ENCODE data around the gene PRKAR2B. TPM values are rescaled to one million over a fixed set of nuclear protein-coding genes. Genes with fewer than 3 reads are reported as not detected.
A peak's percentile ranks its signal among the peaks of the same experiment; 100 is the strongest.

Gene PRKAR2B
- total RNA-seq, 4 donors from 2014 or later = 33.1 to 54.6 (median 51.5) TPM

DNA sequence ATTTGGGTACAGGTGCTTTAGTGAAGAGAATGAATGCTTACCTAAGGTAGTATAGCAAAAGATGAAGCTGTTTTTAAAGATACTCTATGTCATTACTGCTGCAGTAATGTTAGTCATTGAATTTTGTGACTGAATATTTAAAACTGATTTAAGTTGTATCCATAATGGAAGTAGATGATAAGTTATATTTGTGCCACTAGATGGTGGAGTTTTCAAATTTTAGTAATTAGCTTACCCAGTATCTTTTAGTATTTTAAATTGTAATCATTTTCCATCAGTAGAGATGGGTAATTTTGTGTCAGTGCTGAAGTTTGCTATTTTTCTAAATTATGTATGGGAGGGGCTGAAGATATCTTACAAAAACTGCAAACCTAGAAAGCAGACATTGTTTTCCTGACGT lies 149.5 kb downstream of the PRKAR2B start:
- TF ChIP-seq, protein P1, sequence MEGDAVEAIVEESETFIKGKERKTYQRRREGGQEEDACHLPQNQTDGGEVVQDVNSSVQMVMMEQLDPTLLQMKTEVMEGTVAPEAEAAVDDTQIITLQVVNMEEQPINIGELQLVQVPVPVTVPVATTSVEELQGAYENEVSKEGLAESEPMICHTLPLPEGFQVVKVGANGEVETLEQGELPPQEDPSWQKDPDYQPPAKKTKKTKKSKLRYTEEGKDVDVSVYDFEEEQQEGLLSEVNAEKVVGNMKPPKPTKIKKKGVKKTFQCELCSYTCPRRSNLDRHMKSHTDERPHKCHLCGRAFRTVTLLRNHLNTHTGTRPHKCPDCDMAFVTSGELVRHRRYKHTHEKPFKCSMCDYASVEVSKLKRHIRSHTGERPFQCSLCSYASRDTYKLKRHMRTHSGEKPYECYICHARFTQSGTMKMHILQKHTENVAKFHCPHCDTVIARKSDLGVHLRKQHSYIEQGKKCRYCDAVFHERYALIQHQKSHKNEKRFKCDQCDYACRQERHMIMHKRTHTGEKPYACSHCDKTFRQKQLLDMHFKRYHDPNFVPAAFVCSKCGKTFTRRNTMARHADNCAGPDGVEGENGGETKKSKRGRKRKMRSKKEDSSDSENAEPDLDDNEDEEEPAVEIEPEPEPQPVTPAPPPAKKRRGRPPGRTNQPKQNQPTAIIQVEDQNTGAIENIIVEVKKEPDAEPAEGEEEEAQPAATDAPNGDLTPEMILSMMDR (IDR thresholded peaks at IDR 0.05) = no peak
- TF ChIP-seq POLR2A (IDR thresholded peaks at IDR 0.05) = no peak
- no peak for TF ChIP-seq EP300 (IDR thresholded peaks at IDR 0.05)
- peaks cover 0 to 87% (median 16%) of the 10 kb centered on the region in 3 donors for H3K36me3 ChIP-seq

DNA sequence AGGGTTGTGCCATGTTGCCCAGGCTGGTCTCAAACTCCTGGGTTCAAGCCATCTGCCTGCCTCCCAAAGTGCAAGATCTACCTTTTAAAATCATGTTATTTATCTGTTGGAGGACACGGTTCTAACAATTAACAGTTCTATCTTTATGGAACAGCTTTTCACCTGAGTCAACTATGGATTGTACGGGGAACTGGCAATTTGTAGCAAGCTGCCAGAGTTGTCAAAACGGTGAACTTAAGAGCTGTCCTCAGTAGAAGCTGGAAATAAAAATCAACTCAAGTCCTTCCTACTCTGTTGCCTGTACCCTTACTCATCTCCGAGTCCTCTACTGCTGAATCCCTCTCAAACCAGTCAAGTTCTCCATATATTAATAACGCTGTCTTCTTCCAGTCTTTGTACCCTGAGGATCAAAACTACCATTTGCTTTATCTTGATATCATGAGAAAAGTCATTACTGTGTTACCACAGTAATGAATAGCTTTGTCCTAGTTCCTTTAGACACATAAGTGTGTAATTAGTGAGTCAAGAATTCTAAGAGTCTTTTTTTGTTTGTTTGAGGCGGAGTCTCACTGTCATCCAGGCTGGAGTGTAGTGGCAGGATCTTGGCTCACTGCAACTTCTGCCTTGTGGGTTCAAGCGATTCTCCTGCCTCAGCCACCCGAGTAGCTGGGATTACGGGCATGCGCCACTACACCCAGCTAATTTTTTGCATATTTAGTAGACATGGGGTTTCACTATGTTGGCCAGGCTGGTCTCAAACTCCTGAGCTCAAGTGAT lies 152.5 kb downstream of the PRKAR2B start:
- Histone ChIP-seq H3K27ac (no peak overlapping the region), H3K4me1 (peaks cover 0 to 18% (median 0%) of the 10 kb centered on the region in 4 donors), H3K4me3 (no peak overlapping the region), H3K9me3 (no peaks in the 10 kb centered on the region), H3K36me3 (peaks cover 0 to 88% (median 25%) of the 10 kb centered on the region in 3 donors), H3K27me3 (no peaks in the 10 kb centered on the region)
- no peak for DNase-seq (ENCODE audit: low spot score in 2 of 2)
- no peak for TF ChIP-seq EP300 (IDR thresholded peaks at IDR 0.05)
- no peak for TF ChIP-seq POLR2A (IDR thresholded peaks at IDR 0.05)
- TF ChIP-seq, protein P1 (IDR thresholded peaks at IDR 0.05) = no peak
- WGBS, 2 donors = 91 to 95% methylated on average over 10 of the region's 10 CpGs

More for the DNA sequence above, 149.5 kb downstream of the PRKAR2B start:
- WGBS, 2 donors = 25 to 44% methylated on average over 1 of the region's 1 CpG
- H3K9me3 ChIP-seq = no peaks in the 10 kb centered on the region
- H3K4me3 ChIP-seq = no peak overlapping the region
- no peaks in the 10 kb centered on the region for H3K27me3 ChIP-seq
- H3K4me1 ChIP-seq = peaks cover 0 to 18% (median 0%) of the 10 kb centered on the region in 4 donors
- DNase-seq (ENCODE audit: low spot score in 2 of 2) = no peak
- peak overlapping the region in 1 of 4 donors; percentile 19 for H3K27ac ChIP-seq

DNA sequence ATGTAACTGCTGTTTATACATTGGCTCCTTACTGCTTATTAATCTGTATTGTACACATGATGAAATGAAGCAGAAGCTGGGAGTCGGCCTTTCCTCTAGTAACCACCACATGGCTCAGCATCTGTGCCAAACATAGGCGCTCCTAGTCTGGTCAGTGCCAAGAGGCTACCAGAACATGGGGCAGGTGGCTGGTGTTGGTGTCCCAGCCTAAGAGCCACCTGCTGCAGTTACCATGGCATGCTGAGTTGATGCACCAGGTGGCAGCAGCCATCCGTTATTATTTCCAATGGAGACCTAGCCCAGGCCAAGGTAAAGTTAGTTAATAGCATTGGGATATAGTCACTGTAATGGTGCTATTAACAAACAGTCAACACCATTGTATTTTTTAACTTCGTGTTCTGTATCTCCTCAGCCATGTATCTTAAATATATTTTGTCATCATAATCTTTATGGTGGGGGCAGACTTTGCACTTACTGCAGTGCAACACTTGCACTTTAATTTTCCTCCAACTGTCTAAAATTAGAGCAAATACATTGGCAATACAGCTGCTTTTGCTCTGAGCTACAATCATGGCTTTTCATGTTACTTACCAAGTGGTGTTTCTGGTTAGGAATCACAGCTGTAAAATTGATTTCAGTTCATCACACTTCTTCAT lies 157.4 kb downstream of the PRKAR2B start:
- Histone ChIP-seq H3K27me3 (no peaks in the 10 kb centered on the region), H3K36me3 (peaks cover 0 to 100% (median 31%) of the 10 kb centered on the region in 3 donors), H3K4me3 (no peak overlapping the region), H3K4me1 (no peaks in the 10 kb centered on the region), H3K27ac (no peak overlapping the region), H3K9me3 (no peaks in the 10 kb centered on the region)
- WGBS, 2 donors = 67 to 77% methylated on average over 4 of the region's 4 CpGs
- no peak for TF ChIP-seq EP300 (IDR thresholded peaks at IDR 0.05)
- TF ChIP-seq, protein P1 (IDR thresholded peaks at IDR 0.05) = peak in 1 of 5 experiments; percentile 15
- no peak for TF ChIP-seq POLR2A (IDR thresholded peaks at IDR 0.05)
- DNase-seq (ENCODE audit: low spot score in 2 of 2) = no peak

DNA sequence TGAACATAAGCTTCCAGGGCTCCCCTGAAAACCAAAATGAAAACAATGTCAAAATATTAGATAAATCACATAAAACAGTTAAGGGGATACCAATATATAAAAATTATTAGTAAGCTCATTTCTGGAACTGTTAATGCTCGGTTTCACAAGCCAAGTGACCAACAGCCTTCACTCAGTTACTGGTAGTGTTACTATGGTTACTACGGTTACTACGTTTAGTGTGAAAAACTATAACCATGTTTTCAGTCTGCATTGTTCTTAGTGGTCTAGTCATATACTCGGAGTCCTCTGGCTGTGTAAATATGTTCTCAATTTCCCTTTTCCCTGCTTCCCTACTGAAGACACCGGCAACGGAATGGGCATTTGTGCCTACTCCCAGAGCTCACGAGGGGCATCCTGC lies 159.1 kb downstream of the PRKAR2B start:
- H3K4me1 ChIP-seq = peaks cover 0 to 15% (median 0%) of the 10 kb centered on the region in 4 donors
- no peaks in the 10 kb centered on the region for H3K9me3 ChIP-seq
- H3K4me3 ChIP-seq = no peak overlapping the region
- H3K27ac ChIP-seq = no peak overlapping the region
- TF ChIP-seq POLR2A (IDR thresholded peaks at IDR 0.05) = no peak
- TF ChIP-seq, protein P1 (IDR thresholded peaks at IDR 0.05) = no peak
- no peak for TF ChIP-seq EP300 (IDR thresholded peaks at IDR 0.05)
- H3K36me3 ChIP-seq = peaks cover 0 to 97% (median 25%) of the 10 kb centered on the region in 3 donors
- no peak for DNase-seq (ENCODE audit: low spot score in 2 of 2)
- no peaks in the 10 kb centered on the region for H3K27me3 ChIP-seq
- 91 to 93% methylated on average over 7 of the region's 7 CpGs for WGBS, 2 donors

DNA sequence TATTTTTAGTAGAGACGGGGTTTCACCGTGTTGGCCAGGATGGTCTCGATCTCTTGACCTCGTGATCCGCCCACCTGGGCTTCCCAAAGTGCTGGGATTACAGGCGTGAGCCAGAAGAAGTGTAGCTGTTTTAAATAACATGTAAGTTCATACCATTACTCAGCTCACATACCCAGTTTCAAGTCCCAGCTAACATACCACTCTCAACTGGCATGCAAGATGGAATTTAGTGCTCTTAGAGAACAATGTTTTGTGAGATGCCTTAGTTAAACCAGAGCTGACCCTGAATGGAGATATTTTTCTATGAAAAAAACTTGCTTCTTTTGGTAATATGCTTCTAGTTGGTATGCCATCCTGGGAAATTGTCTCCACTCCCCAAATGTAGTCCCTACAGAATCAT lies 161.6 kb downstream of the PRKAR2B start:
- Histone ChIP-seq H3K9me3 (no peaks in the 10 kb centered on the region), H3K4me1 (peaks cover 0 to 16% (median 0%) of the 10 kb centered on the region in 4 donors), H3K27ac (no peak overlapping the region), H3K27me3 (no peaks in the 10 kb centered on the region), H3K36me3 (peaks cover 0 to 97% (median 18%) of the 10 kb centered on the region in 3 donors), H3K4me3 (no peak overlapping the region)
- TF ChIP-seq POLR2A (IDR thresholded peaks at IDR 0.05) (no peak), EP300 (IDR thresholded peaks at IDR 0.05) (no peak)
- TF ChIP-seq, protein P1 (IDR thresholded peaks at IDR 0.05) = no peak
- 89 to 95% methylated on average over 6 of the region's 6 CpGs for WGBS, 2 donors
- DNase-seq (ENCODE audit: low spot score in 2 of 2) = no peak

All from tibial nerve (tissue), 4 donors.